Fibroblast of skin of scalp (primary cell): Measurements from ENCODE around the gene KCTD16. TPM values are rescaled to one million over a fixed set of nuclear protein-coding genes. Genes with fewer than 3 reads are reported as not detected.
A peak's percentile ranks its signal among the peaks of the same experiment; 100 is the strongest.

Source experiments
- DNase-seq: peaks from one replicate; pipeline ENCODE4 v3.0.0-alpha.2; 2013
- polyA plus RNA-seq, 2 experiments: library from polyadenylated mRNA; unstranded; fragments of 120-200 nt; gene quantifications; one replicate each; pipeline ENCODE4 v1.2.1, GENCODE V29; 2013; ENCODE audit not compliant: insufficient read length in 2 of 2

The KCTD16 gene
- polyA plus RNA-seq (2013, experiment 1 of 2; ENCODE audit: insufficient read length), result 0.61 TPM
- 0.41 TPM for polyA plus RNA-seq (2013, experiment 2 of 2; ENCODE audit: insufficient read length)

DNA sequence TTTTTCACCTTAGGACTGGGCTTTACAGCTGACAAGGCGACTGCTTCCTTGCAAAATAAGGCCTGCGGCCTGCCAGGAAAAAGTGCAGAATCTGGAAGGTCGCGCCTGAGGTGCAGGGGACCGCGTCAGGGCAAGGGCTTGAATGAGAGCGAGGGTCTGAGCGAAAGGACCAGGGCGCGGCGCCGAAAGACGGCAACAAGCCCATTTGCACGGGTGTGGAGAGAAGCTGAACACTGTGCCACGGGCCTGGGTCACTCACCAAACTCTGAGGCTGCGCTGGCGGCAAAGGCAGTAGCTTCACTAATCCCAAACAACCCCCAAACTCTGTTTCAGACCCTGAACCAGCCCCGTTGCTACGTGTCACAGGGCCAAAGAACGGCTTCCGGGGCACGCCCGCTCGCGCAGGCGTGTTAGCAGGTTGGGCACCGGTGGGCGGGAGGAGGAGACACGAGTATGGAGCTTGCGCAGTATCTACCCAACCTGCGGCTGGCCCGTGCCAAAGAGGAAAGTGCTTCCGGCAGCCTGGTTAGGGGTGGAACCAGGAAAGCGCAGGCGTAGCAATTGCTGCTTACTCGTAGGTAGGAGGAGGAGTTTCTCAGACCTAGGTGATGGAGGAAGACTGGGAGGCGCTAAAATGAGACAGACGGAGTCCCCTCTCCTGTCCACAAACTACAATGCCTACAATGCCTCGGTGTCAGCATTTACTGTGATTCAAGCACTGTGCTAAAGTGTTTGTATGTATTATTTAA, at the start of gene KCTD16, which contains the start of gene YIPF5:
Gene KCTD16, plus strand, starts transcription at position 598 of the 749 bp plus-strand sequence.
Gene YIPF5, minus strand, starts transcription at position 384 of the 749 bp plus-strand sequence. CDS start 704 bp downstream, outside the sequence.
- peak; percentile 97 for DNase-seq

- DNase-seq, result no peak
These were observed 49.1 kb upstream of the KCTD16 start for GRCh38 chr5:144121577-144121976.

GRCh38 chr5:144122081-144122480, 48.6 kb upstream of the KCTD16 start:
- DNase-seq, result no peak

DNA sequence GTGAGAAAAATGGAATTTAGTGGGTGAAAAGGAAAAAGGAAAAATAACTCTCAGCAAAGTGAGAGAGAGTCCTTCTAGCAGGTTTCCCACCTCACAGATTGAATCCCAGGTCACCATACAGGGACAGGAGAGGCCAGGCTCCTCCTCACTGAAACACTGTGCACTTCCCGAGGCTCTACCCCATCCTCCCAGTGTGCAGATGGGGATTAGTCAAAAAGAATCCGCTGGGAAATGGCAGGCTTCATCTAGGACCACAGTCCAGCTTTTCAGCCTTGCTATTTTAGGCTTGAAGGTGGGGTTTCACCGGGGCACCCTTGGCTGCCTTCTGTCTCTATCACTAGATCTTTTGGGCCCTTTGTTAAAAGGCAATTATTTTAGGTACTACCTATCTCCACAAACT, 48.0 kb upstream of the KCTD16 start:
- DNase-seq, result no peak

- DNase-seq, result peak; percentile 52
These were observed 45.4 kb upstream of the KCTD16 start for GRCh38 chr5:144125163-144125726.

DNA sequence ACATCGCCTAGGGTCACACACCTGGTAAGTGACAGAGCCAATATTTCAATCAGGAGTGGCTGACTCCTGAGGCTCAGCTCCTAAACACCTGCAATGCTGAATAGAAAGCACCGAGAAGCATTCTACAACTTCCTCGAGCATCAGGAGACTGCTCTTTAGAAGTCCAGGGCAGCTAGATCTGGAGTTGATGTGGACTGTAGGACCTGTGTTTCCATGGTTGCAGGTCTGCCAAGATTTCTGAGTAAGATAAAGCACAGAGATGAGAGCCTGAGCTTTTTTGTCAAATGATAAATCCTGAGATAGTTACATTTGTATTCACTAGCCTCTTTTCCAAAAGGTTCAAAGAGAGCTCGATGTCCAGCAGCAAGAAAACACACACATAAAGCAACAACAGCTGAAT, 44.0 kb upstream of the KCTD16 start:
- no peak for DNase-seq

DNA sequence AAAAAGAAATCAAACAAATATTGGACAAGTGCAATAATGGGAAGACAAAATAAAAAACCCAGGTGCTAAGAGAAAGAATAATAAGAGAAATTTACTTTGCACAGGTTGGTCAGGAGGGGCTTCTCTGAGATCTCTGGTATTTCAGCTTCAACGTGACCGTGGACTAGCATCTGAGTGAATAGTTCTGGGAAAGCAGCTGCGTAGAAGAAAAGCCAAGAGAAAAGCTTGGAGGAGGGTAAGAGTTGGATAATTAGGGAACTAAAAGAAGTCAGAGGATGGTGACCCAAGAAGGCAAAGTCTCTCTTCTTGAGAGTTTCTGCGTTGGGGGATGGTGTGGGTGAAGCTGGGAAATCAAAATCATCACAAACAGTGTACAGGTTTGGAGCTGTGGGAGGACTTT, 41.8 kb upstream of the KCTD16 start:
- no peak for DNase-seq

DNA sequence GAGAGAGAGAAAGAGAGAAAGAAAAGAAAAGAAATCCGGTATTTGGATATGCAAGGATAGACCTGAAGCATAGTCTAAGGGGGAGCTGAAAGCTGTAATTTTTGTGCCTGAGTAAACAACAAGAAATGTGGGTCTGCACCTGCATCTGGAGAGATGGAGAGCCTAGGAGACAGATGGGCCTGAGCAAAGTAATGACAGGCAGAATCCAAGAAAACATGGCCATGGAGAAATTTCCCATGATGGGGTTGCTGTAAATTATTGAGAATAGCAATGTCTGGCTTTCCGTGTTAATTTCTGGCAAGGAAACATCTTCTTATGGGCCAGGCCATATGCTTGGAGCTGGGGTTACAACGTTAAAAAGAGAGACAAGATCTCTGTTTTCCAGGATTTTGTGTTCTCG, 40.4 kb upstream of the KCTD16 start:
- no peak for DNase-seq

- DNase-seq, result no peak
These were observed 39.4 kb upstream of the KCTD16 start for GRCh38 chr5:144131261-144131660.

DNA sequence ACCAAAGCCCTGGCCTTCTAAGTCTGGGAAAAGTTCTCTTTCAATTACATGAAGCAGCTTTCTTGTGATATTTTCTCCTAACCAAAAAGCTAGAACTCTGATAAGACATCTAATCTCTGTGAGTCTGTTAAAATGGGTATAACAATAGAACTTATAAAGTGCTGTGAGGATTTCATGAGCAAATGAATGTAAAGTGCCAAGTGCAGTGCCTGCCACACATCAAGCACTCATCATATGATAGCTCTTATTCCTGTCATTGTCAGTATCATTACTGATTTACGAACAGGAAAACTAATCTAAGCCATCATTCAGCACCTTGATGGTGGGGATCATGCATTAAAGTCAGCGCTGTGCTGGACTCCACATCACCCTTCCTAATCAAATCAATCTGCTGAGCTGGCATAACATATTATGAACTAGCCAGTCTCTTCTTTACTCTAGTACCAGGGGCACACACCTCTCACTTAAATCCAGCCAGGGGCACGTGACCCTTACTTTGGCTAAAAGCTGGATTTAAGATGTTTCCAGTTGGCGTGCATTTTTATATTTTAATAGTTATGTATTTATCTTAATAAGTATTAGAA, 37.5 kb upstream of the KCTD16 start:
- DNase-seq, result no peak

DNA sequence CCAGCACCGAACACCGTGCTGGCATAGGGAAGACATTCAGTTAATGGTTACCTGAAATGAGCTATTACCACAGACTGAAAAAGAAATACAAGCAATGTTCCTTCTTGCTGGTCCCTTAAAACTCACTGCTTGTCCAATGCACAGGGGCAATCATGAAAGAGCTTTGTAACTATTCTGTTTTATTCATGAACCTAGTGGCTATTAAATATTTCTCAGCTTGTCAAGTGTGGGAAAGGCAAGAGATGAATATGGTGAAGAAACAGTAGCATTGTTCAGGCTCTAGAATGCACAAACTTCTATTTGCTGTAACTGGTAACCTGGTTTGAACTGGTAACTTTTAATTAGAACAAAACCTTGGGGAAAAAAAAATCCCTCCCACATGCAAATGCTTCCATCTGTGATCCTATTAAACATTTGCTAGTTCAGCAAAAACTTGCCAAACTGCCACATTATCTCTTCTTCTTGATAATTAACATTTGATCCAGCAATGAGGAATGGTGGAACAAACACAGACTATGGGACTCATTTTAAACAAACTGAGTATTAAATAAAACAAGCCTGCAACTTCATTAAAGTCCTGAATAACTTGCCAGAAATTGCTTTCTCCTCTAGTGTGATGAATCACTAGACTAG, 36.4 kb upstream of the KCTD16 start:
- DNase-seq, result no peak

GRCh38 chr5:144135113-144135762, 35.4 kb upstream of the KCTD16 start:
- no peak for DNase-seq

GRCh38 chr5:144139586-144139985, 31.1 kb upstream of the KCTD16 start:
- DNase-seq, result peak; percentile 82

DNA sequence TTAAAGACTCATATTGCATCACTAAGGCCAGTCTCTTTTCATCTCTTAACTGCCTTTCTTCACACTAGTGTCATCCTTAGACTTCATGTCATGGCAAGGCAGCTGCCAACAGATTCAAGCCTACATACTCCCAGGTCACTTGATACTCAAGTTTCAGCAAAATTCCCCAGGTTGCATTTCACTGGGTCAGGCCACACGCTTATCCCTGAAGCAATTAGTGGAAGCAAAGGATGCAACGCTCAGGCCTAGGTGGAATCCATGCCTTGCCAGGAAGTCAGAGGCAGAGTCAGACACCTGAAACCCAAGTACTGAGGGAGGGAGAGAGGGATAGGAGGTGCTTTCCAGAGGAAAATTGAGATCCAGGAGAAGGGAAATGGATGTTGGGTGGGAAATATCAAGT, 29.1 kb upstream of the KCTD16 start:
- no peak for DNase-seq

DNA sequence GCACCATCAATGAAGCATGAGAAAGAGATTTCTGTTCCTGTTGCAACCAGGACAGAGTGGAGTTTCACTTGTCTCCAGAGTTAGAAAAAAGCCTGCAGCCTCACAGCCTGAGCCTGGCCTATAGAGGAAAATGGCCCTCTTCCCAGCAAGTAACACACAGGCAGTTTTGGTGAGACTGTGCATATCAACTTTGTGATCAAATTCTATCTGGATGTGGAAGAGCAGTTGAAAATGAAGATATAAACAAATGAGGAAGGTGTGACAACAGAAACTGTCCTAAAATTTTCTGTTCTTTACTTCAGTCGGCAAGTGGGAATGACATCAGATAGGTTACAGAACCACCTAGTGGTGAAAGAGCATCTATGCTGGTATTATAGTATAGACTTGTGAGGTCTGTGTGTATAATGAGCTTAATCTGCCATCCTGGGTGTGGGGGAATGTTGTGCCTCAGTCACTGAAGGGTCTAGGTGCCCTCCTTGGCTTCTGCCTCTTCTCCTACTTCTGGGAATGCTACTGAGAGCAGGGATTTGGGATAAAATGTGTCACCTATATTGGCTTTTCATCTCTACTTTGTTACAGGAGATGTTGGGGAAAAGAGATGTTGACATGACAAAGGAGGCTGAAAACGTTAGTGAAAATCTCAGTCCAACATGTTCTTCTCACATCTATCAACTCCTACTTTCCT, 28.4 kb upstream of the KCTD16 start:
- DNase-seq, result peak; percentile 73

GRCh38 chr5:144142824-144143162, 27.9 kb upstream of the KCTD16 start:
- no peak for DNase-seq

GRCh38 chr5:144143625-144144024, 27.0 kb upstream of the KCTD16 start:
- DNase-seq, result no peak

- no peak for DNase-seq
These were observed 25.5 kb upstream of the KCTD16 start for GRCh38 chr5:144144956-144145751.

DNA sequence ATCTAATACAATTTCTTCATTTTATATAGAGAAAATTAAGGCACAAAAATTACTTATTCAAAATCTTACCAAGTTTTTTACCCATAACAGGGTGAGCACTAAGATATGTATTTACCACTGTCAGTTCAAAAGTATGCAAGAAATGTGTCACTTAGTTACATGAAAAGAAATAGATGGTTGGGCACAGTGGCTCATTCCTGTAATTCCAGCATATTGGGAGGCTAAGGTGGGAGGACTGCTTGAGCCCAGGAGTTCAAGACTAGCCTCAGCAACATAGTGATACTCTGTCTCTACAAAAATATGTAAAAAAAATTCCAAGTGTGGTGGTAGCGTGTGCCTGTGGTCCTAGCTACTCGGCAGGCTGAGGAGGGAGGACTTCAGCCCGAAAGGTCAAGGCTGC, 19.6 kb upstream of the KCTD16 start:
- DNase-seq, result peak; percentile 85

DNA sequence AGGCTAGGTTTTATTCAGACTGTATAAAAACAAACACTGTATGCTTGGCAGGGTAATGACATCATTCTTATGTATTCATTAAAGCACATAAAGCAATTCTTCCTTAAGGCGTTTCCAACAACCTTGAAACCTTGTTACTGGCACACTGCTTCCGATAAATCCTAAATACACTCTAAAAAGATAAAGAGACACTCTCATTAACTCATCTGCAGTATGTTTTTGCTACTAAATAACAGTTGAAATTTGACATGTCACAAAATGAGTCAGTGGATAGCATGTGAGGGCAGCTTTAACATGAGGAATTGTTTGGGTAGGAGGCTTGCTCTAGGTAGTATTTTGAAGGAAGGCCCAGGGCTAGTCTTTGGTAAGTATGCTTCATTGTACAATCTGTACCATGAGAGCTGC, 13.9 kb upstream of the KCTD16 start:
- DNase-seq, result no peak

DNA sequence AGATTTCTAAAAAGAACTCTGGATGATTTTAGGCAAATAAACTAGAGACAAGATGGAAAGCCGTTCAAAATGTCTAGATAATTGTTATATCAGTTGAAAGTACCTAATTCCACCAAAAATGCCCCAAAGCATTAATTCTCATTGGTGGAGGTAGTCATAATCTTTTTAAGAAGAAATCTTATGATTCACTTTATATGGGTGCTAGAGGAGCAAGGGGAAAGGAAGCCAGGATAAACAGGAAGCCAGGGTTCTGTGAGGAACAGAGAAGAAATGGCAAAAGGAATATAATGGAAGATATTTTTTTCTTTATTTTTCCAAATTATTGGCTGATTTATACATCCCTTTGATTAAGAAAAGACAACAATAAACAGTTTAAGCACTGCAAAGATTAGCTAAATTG, 8.0 kb upstream of the KCTD16 start:
- DNase-seq, result no peak
